SK-N-SH treated with all-trans-retinoic acid at 6 μM for 48 hours (cell line): ENCODE data around the gene KIAA1671.

Source experiments
- OSR1 ChIP-seq: fragments of 250-450 bp; sonication (Bioruptor Pico); IDR thresholded peaks from 2 replicates; pipeline ENCODE4 v1.8.0; 2022; ENCODE audit warnings: moderate library complexity, mild to moderate bottlenecking, inconsistent platforms
- RARB ChIP-seq: fragments of 250-450 bp; sonication (Bioruptor Pico); IDR thresholded peaks from 2 replicates; pipeline ENCODE4 v1.8.0; 2021; ENCODE audit warnings: mild to moderate bottlenecking, moderate library complexity
- SNAI2 ChIP-seq: fragments of 250-450 bp; sonication (Bioruptor Pico); IDR thresholded peaks from 2 replicates; pipeline ENCODE4 v1.5.0; 2020; ENCODE audit warnings: mild to moderate bottlenecking, moderate library complexity
- ZFP30 ChIP-seq: fragments of 450-650 bp; formaldehyde crosslinking; IDR thresholded peaks from 2 replicates; pipeline ENCODE4 v1.5.0; 2022; ENCODE audit warnings: mild to moderate bottlenecking, moderate library complexity
- ZNF8 ChIP-seq: fragments of 450-650 bp; formaldehyde crosslinking; IDR thresholded peaks from 2 replicates; pipeline ENCODE4 v1.5.0; 2020; ENCODE audit warnings: mild to moderate bottlenecking, moderate library complexity
- TF ChIP-seq, protein P1 (sequence below): fragments of 250-450 bp; sonication (Bioruptor Pico); IDR thresholded peaks from 2 replicates; pipeline ENCODE4 v1.8.0; 2020; ENCODE audit warnings: mild to moderate bottlenecking, moderate library complexity, borderline replicate concordance

DNA sequence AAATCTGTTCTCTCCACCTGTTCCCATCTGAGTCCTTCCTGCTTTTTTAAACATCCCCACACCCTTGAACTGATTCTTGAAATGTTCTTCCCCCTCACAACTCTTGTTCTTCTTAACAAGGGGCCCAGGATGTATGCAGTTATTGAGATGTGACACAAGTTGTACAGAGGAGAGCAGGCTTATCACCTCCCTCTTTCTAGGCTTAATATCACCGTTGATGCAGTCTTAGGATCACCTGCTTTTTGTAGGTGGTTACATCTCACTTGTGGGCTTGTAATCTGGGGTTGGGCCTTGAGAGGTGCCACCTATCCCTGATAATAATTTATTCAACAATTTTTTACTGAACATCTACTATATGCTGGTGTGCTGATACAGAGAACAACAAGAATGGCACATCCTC is 253.3 kb downstream of the KIAA1671 start:
- TF ChIP-seq ZNF8 (no peak), OSR1 (CRISPR knock-in tag) (no peak), SNAI2 (CRISPR knock-in tag) (no peak), ZFP30 (CRISPR knock-in tag) (no peak), RARB (no peak)
- TF ChIP-seq, protein P1, sequence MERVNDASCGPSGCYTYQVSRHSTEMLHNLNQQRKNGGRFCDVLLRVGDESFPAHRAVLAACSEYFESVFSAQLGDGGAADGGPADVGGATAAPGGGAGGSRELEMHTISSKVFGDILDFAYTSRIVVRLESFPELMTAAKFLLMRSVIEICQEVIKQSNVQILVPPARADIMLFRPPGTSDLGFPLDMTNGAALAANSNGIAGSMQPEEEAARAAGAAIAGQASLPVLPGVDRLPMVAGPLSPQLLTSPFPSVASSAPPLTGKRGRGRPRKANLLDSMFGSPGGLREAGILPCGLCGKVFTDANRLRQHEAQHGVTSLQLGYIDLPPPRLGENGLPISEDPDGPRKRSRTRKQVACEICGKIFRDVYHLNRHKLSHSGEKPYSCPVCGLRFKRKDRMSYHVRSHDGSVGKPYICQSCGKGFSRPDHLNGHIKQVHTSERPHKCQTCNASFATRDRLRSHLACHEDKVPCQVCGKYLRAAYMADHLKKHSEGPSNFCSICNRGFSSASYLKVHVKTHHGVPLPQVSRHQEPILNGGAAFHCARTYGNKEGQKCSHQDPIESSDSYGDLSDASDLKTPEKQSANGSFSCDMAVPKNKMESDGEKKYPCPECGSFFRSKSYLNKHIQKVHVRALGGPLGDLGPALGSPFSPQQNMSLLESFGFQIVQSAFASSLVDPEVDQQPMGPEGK (CRISPR knock-in tag) = no peak
